ENCODE measurements around the gene HEATR5A.
A peak's percentile ranks its signal among the peaks of the same experiment; 100 is the strongest.
"Not testable (repeated sequence)": the region's sequence is repeated elsewhere in the genome, so short reads cannot be mapped to it uniquely, and the experiment has no call there.

Gene HEATR5A

DNA sequence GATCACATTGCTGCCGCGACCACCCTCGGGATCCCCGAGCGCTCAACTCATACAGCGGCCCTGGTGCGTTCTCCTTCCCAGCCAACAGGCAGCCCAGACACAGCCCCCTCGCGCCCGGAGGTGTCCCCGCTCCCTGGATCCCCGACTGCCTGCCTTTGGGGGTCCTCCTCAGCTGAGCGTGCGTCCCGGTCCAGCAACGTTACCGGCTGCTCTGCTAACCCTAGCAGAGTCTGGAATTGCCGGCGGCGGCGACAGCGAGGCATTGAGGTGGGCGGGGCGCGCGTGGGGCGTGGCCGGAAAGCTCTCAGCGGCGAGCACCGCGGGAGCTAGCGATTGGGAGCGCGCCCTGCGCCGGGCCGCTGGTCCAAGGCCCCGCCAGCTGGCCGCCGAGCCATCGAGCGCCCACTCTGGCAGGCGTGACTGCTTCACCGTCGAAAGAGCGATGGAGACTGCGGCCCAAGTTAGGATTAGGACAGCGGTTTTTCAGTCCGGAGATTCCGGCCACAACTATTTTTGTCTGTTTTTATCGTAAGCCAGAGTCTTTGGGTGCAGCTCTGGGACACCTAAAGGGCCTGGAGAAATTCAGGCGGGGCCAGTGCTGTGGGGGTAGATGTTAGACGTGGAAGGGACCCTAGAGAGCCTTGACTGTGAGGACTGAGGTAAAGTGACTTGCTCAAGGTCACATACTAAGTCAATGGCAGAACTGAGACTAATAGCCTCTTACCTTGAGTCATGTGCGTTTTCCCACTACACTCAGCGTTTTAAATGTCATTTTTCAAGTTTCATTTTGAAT is at the start of gene HEATR5A:
TSS of gene HEATR5A (minus strand) at position 232 of the 793 bp plus-strand sequence. CDS start 17,575 bp downstream, outside the sequence.
- DNase-seq = peak; percentile 93 to 95

- no peak for DNase-seq
Observed at GRCh38 chr14:31466554-31466953, 46.2 kb upstream of the HEATR5A start.

DNA sequence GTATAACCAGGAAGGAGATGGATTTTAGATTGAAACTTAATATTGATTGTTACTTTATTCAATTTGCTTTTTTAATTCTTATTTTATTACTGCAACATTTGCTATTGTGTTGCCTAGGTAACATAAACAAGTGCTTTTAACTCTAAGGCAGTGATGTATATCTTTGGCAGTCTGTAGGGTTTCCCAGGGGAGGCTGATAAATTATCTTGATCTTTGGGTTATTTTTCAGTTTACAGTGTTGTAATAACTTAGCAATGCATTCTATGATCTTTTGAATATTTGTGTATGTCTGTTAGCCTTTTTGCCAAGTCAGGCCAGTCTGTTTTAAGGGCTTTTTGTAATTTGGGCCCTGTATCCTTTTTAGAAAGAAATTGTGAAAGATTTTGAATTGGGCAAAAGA is 44.8 kb upstream of the HEATR5A start:
- no peak for DNase-seq

GRCh38 chr14:31462450-31462849 is 42.1 kb upstream of the HEATR5A start:
- not testable (repeated sequence) for DNase-seq

GRCh38 chr14:31461545-31461944 is 41.2 kb upstream of the HEATR5A start:
- no peak for DNase-seq

DNA sequence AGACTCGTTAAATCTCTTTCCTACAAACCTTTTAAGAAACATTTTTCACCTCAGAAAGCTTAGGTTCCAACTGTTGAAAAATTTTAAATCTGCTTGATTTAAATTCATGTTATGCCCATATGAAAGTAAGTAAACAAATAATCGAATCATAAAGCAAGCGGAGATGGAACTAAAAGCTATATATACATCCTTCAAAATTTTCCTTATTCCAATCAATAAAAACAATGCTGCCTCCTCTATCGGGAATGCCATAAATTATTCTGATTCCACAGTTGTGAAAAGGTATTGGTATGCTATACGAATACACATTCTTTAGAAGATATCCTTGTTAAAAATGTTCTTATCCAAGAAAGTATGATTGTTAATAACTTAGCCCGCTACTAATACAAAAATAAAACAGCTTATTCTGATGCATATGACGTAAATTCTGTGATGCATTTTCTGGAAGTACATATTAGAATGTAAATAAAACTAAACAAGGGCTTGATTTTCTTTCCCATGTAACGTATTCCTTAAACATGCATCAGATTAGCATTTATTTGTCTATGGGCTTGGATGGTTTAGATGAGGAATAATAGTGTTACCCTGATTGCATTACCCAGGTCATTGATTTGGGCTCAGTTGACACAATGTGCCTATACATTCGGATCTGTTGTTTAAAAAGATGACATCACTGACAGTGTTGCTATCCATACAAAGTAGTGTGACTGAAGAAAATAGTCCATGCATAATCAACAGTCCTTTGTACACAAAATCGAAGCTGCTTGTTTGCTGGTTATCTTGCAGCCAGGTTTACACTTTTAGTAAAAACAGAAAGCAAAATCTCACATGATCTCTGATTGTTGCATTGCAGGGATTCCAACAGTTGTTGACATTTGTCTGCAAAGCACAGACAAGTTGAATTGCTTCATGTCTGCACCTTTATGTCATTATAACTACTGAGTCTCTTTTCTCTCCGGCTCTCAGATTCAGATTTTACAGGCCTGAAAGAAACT is 37.6 kb upstream of the HEATR5A start:
- no peak for DNase-seq

DNA sequence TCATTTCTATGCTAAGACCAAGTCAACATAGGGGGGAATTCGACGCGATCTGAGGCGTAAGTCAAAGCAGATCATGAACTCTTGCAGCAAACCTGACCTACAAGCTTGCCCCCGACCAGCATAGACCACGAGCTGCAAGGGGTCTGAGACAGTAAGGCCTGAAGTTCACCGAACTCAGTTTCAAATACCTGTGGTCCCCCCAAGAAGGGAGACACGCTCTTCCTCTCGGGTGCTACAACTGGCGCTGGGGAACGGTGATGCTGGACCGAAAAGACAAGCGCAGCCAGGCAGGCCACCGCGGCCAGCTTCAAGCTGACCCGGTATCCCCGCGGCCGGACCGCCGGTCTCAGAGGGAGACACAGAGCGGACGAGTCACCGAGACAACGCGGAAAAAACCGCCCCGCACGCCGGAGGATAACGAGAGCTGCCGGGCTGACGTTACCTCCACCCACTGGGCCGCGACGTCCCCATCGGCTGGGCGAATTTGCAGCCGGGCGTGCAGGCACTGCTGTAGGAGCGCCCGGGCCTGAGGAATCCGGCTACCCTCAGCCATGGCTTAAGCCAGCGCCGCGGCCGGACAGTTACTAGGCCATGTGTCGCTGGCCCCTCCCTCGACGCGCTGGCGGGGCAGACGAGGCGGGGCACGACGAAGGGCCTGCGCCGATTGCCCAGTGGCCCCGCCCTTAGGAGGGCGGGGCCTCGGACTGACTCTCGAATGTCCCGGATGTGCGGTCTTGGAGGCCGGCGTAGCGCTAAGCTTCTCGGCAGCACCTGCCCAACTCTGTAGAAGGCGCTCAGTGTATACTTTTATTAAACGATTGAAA is 36.7 kb upstream of the HEATR5A start, which contains the start of gene DTD2:
TSS of gene DTD2 (minus strand) at position 666 of the 824 bp plus-strand sequence. CDS start at position 553, 113 bp downstream.
- DNase-seq = peak; percentile 93 to 95

DNA sequence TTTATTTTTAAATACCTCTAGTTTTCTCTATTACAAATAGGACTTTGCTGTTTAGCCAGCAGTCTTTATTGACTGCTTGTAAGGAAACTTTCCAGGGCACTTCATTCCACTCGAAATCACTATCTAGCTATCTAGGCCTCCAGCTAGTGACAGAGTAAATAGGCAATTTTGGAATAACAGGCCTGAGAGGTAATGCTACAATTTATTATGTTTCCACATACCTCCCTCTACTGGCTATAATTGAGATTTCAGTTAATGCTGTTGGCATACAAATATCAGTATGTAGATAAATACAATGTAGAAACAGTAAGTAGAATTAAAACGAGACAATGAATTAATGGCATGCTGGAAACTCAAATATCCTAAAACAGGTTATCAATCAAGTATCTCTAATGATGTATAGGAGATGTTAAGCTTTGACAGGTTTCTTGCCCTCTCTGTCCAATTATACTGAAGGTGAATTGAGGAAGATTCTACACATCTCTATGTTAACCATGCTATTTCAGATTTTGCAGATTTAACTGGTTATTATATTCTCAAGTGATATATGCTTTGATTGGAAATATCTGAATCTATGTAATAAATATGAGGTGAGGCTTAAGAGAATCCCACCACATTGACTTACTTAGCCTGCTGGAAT is 29.7 kb upstream of the HEATR5A start:
- no peak for DNase-seq

DNA sequence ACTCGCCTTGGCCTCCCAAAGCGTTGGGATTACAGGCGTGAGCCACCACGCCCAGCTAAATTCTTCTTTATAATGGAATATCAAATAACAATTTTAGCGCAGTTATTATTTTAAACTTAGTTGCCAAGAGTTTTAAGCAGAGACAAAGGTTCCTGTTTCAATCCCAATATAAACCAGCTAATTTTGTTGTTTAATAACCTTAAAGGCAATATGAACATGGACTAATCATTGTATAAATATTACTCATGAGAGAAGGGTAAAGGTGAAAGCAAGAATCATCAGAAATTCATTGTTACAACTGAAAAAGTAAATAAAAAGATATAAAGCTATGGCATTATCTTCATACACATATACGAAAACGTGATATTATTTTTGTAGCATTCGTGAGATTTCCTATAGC is 28.8 kb upstream of the HEATR5A start:
- DNase-seq = no peak

DNA sequence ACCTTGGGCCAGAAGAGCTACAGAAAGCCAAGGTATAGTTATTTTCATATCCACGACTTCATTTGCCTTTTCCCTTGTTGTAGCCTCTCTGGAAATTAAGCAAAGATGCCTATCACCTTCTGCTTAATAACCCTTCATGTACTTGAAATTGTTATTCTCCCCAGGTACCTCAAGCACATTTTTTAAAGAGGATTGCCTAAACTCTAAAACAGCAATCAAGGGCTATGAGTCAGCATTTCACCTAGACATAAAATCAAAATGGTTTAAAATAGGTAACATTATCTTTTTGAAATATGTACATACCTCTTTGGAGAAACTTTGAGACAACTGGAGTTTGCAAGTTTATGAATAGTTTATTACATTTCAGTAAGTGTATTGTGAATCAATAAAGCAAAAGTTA is 25.4 kb upstream of the HEATR5A start:
- no peak for DNase-seq

- DNase-seq = no peak
Observed at GRCh38 chr14:31442284-31442683, 21.9 kb upstream of the HEATR5A start.

- no peak for DNase-seq
Observed at GRCh38 chr14:31441273-31442111, 21.1 kb upstream of the HEATR5A start.

DNA sequence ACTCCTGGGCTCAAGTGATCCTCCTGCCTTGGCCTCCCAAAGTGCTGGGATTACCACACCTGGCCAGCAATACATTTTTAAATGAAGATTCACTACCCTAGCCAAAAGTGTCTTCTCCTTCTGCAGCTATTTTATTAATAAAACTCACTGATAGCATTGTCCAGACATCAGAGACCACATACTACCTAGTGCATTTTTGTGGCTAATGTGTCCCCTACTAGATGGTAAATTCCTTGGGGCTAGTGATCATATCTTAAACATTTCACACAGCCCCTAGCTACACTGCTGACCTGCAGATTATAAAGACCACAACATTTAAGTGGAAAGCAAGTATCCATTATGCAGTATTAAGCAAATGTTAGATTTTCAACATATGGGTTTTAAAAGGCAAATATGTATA is 19.9 kb upstream of the HEATR5A start:
- DNase-seq = no peak

GRCh38 chr14:31439561-31439960 is 19.2 kb upstream of the HEATR5A start:
- no peak for DNase-seq

DNA sequence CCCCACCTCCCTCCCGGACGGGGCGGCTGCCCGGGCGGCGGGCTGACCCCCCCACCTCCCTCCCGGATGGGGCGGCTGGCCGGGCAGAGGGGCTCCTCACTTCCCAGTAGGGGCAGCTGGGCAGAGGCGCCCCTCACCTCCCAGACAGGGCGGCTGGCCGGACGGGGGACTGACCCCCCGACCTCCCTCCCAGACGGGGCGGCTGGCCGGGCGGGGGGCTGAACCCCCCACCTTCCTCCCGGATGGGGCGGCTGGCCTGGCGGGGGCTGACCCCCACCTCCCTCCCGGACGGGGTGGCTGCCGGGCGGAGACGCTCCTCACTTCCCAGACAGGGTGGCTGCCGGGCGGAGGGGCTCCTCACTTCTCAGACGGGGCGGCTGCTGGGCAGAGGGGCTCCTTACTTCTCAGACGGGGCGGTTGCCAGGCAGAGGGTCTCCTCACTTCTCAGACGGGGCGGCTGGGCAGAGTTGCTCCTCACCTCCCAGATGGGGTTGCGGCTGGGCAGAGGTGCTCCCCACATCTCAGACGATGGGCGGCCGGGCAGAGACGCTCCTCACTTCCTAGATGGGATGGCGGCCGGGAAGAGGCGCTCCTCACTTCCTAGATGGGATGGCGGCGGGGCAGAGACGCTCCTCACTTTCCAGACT is 16.8 kb upstream of the HEATR5A start:
- not testable (repeated sequence) for DNase-seq

GRCh38 chr14:31435276-31435675 is 14.9 kb upstream of the HEATR5A start:
- no peak for DNase-seq

GRCh38 chr14:31430634-31431264 is 10.4 kb upstream of the HEATR5A start:
- no peak for DNase-seq

DNA sequence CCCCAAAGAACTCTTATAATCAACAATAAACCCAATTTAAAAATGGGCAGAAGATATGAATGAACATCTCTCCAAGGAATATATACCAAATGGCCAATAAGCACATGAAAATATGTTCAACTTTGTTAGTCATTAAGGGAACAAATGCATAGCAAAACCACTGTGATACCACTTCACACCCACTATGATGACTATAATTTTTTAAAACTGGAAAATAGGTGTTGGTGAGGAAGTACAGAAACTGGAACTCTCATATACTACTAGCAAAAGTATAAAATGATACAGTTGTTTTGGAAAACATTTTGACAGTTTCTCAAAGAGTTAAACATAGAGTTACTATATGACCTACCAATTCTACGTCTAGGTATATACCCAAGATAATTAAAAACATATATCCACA is 9.4 kb upstream of the HEATR5A start:
- no peak for DNase-seq

GRCh38 chr14:31428011-31428410 is 7.7 kb upstream of the HEATR5A start:
- DNase-seq = no peak

DNA sequence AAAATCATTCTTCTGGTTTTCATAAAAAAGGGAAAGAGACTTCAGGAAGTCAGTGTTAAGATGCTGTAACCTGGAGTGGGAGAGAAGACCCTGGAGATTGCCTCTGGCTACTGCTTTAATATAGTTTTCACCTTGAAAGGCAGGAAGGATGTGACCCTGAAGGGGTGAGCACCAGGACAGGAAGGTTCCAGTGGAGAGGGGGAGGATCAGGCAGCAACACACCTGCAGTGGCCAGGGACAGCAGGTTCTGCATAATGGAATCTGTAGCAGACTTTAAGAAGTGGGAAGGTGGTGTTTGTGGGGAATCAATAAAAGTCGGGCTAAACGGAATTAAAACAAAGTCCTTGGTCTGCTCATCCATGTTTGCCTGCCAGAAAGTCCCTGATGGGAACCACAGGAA is 6.3 kb upstream of the HEATR5A start:
- no peak for DNase-seq

Data from activated T-cell treated with anti-CD3 and anti-CD28 coated beads, Interleukin-2, amount 50 U/mL, for 48 hours (primary cell).